ENCODE results near the gene OR2T8. TPM values are rescaled to one million over a fixed set of nuclear protein-coding genes. Genes with fewer than 3 reads are reported as not detected.

OR2T8 gene
- total and polyA plus RNA-seq, 10 of the 15 experiments (the other 5 are each of a cell fraction or from before 2014, with no cell fraction given), result not detected

GRCh38 chr1:247966532-247967204, 46.6 kb downstream of the OR2T8 start:
- TF ChIP-seq POU2F2 (IDR thresholded peaks at IDR 0.05; ENCODE audit: borderline replicate concordance, low read depth, low read length) (0 out of 3 replicates have a peak, but pooled peaks have one; percentile 50), CHD1 (IDR thresholded peaks at IDR 0.05; ENCODE audit: low read depth, low read length) (no peak), SPI1 (IDR thresholded peaks at IDR 0.05; ENCODE audit: borderline replicate concordance, insufficient read depth, low read depth, low read length) (peak; percentile 80), KLF5 (IDR thresholded peaks at IDR 0.05; ENCODE audit: partially characterized antibody) (no peak), NFXL1 (IDR thresholded peaks at IDR 0.05; ENCODE audit: borderline replicate concordance) (no peak), CHD2 (IDR thresholded peaks at IDR 0.05; ENCODE audit: borderline replicate concordance, low read depth, low read length) (no peak), GABPA (IDR thresholded peaks at IDR 0.05; ENCODE audit: low read depth) (0 out of 2 replicates have a peak, but pooled peaks have one; percentile 17), CUX1 (IDR thresholded peaks at IDR 0.05; ENCODE audit: insufficient replicate concordance, low read depth, low read length) (peak; percentile 46), BHLHE40 (IDR thresholded peaks at IDR 0.05; ENCODE audit: borderline replicate concordance in 1 of 2, low read depth in 2 of 2, low read length in 1 of 2) (peak in 1 of 2 experiments; percentile 47; a peak in 1 of 4 replicates), RAD51 (IDR thresholded peaks at IDR 0.05) (no peak), HDAC6 (IDR thresholded peaks at IDR 0.05; ENCODE audit: unreplicated experiment) (no peak), IRF4 (IDR thresholded peaks at IDR 0.05; ENCODE audit: low read depth, low read length) (0 out of 2 replicates have a peak, but pooled peaks have one; percentile 9), RUNX3 (IDR thresholded peaks at IDR 0.05; ENCODE audit: low read length) (peak; percentile 28; the same call in 1 of the 2 replicates)
- BruUV-seq (replicated peaks), result no TSS peak
- Histone ChIP-seq H3K36me3 (ENCODE audit: control insufficient read depth in 2 of 2, insufficient read depth in 2 of 2, low read length in 1 of 2) (no peaks in the 10 kb centered on the region), H3K9me3 (replicated peaks; ENCODE audit: control insufficient read depth, insufficient read depth, low read length) (no peaks in the 10 kb centered on the region), H3K4me2 (ENCODE audit: control insufficient read depth, insufficient read depth) (peak overlapping the region; percentile 87), H4K20me1 (ENCODE audit: control insufficient read depth, insufficient read depth) (no peaks in the 10 kb centered on the region), H3K79me2 (ENCODE audit: control insufficient read depth, insufficient read depth, low read length) (no peaks in the 10 kb centered on the region), H3K27ac (ENCODE audit: control insufficient read depth, insufficient read depth) (peak overlapping the region; percentile 52; the same call in 1 of the 2 replicates), H3K9ac (ENCODE audit: control insufficient read depth, insufficient read depth, low read length) (no peak overlapping the region), H3K4me1 (ENCODE audit: control insufficient read depth, insufficient read depth, low read length) (peaks cover 9% of the 10 kb centered on the region), H3K27me3 (replicated peaks in 1 of 2; ENCODE audit: control insufficient read depth in 2 of 2, insufficient read depth in 2 of 2, low read length in 1 of 2) (no peaks in the 10 kb centered on the region), H3K4me3 (no peak overlapping the region), H2AFZ (ENCODE audit: control insufficient read depth, low read depth, low read length) (peak overlapping the region; percentile 21)
- RAD21 ChIA-PET (ENCODE audit: unreplicated experiment), result no interaction called here
- POLR2A ChIA-PET, result no interaction called here
- FAIRE-seq (peak; percentile 93), DNase-seq (ENCODE audit: low read depth, low spot score) (peak; percentile 31), ATAC-seq (peak; percentile 90)
- intact Hi-C loops (cut with micrococcal nuclease; ENCODE audit: unreplicated experiment), result no loop called here
- in situ Hi-C loops (cut with MboI), result no loop called here
- CTCF ChIA-PET, result no interaction called here
- SMC1A ChIA-PET (ENCODE audit: uncharacterized antibody, unreplicated experiment), result no interaction called here
- WGBS (ENCODE audit: insufficient coverage, insufficient replicate concordance, low lambda C conversion rate, missing lambda C conversion rate), result 6% methylated on average over 4 of the region's 5 CpGs
